Vagina (tissue), 2 donors: ENCODE data around the gene FCRL2.

Experiments used
- CTCF ChIP-seq, 3 experiments: fragments of 450-650 bp in 2 of 3; fragments of 200-600 bp in 1 of 3; sonication (generic) in 1 of 3; IDR thresholded peaks; one replicate each; pipeline ENCODE4 v1.5.1; 2017 to 2019; ENCODE audit warnings: antibody characterized with exemption in 3 of 3, mild to moderate bottlenecking in 2 of 3, moderate library complexity in 2 of 3
- POLR2A ChIP-seq, 2 donors: fragments of 450-650 bp; IDR thresholded peaks; one replicate each; pipeline ENCODE4 v1.6.1; 2017; ENCODE audit warnings: antibody characterized with exemption in 2 of 2, mild to moderate bottlenecking in 2 of 2, moderate library complexity in 2 of 2
- POLR2AphosphoS5 ChIP-seq, 2 donors: sonication (generic); formaldehyde crosslinking; IDR thresholded peaks; one replicate each; pipeline ENCODE4 v1.9.0; 2017; ENCODE audit warnings: antibody characterized with exemption in 2 of 2, mild to moderate bottlenecking in 2 of 2, low read depth in 1 of 2; ENCODE audit not compliant: insufficient read depth in 1 of 2

- TF ChIP-seq CTCF (IDR thresholded peaks at IDR 0.05), result no peak
- no peak for TF ChIP-seq POLR2A (IDR thresholded peaks at IDR 0.05)
- TF ChIP-seq POLR2AphosphoS5 (IDR thresholded peaks at IDR 0.05; ENCODE audit: insufficient read depth in 1 of 2, low read depth in 1 of 2), result no peak
Measured at GRCh38 chr1:157799996-157800395, 23.1 kb upstream of the FCRL2 start.
